GM13976 (cell line): ENCODE measurements around the gene STIP1.
A peak's percentile ranks its signal among the peaks of the same experiment; 100 is the strongest.

Experiments
- DNase-seq: peaks from one replicate; pipeline ENCODE4 v3.0.0; 2012; ENCODE audit warnings: low spot score
- CTCF ChIP-seq: IDR thresholded peaks from 2 replicates; pipeline ENCODE4 v1.5.1; 2012; ENCODE audit warnings: borderline replicate concordance, mild to moderate bottlenecking; ENCODE audit not compliant: insufficient read depth; ENCODE audit errors: extremely low read depth, missing control alignments, control extremely low read depth
- in situ Hi-C: fragments of 300-500 bp; cut with MboI; formaldehyde crosslinking; loops from one replicate; pipeline ENCODE4 v1.12.0; 2022; ENCODE audit warnings: low sequenced_read_pairs, mixed read lengths, inconsistent platforms; ENCODE audit not compliant: unreplicated experiment

STIP1 gene

GRCh38 chr11:64250415-64251015 lies 64.5 kb downstream of the STIP1 start:
- DNase-seq: no peak
- no peak for TF ChIP-seq CTCF
- in situ Hi-C loops: no loop called here

DNA sequence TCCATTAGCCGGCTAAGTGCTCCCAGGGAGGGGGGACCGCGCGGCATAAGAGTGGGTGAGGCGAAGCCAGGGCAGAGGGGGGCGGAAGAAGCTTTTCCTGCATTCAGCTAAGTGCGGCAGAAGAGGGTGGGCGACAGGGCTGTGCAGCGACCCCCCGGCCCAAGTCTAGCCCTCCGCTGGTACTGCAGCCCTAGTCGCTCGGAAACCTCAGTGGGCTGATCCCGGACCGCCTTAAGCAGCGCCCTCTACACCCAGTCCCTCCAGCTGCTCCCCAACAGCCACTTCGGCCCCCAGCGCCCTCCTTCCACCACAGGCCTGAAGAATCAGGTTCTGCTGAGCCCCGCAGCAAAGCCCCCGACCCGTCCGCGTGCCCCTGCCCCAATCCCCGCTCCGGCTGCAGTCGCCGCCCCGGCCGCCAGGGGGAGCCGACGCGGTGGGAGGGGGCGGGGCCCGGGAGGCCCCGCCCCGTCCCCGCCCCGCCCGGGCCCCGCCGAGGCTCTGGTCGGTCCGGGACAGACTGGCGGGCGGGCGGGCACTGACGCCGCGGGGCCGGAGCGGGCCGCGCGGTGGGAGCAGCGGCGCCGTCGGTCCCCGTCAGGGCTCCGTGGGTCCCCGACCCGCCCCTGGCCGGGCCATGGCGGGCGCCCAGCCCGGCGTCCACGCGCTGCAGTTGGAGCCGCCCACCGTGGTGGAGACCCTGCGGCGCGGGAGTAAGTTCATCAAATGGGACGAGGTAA lies 65.2 kb downstream of the STIP1 start, which contains the start of gene PLCB3:
PLCB3 (plus strand) TSS at position 515 of the 737 bp plus-strand sequence; CDS start at position 635, 120 bp downstream.
- DNase-seq: peak; percentile 94
- TF ChIP-seq CTCF: peak; percentile 78
- in situ Hi-C loops: no loop called here

- no peak for DNase-seq
Measured at GRCh38 chr11:64251753-64252002, 65.7 kb downstream of the STIP1 start.

DNA sequence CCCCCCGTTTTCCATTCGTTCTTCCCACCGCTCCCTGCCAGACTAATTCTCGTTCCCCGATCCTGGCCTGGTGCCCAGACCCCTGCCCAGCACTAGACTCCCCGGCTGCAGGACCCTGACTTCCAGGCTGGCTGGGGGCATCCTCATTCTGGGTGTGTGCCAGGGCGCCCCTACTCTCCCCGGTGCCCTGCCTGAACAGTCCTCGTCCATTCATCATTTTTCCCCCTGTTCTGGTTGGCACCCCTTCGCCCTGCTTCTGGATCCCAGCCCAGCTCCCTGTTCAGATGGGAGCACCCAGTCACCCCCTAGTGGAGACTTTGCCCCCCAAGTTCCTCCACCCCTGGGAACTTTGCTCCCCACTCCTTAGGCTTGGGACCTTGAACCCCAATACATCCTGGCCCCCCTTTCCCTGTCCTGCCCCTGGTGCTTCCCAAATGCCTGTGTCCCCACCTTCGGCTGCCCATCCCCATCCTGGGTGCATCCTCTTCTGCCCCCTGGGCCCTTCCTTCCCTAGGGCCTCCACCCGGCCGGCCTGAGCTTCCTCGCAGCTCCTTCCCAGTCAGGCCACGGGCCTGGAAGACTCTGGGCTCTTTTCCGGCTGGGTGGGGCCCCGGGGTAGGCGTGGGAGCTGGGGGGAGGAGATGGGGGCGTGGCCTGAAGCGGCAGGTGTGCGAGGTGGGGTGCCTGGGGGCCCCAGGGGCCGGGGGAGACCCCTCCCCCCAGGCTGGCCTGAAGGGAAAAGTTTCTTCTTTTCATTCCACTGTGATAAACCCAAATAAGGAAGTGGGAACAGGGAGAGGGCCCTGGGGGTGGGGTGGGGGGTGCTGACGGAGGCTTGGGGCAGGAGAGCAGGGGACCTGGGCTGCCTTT lies 66.3 kb downstream of the STIP1 start:
- DNase-seq: peak; percentile 66
- TF ChIP-seq CTCF: peak; percentile 24

More at GRCh38 chr11:64251753-64252002, 65.7 kb downstream of the STIP1 start:
- in situ Hi-C loops: no loop called here
- TF ChIP-seq CTCF: no peak

GRCh38 chr11:64253043-64253442 lies 67.1 kb downstream of the STIP1 start:
- no peak for DNase-seq
- in situ Hi-C loops: no loop called here
- TF ChIP-seq CTCF: no peak

More for the DNA sequence above, 66.3 kb downstream of the STIP1 start:
- in situ Hi-C loops: no loop called here

- no peak for TF ChIP-seq CTCF
- in situ Hi-C loops: no loop called here
Measured at GRCh38 chr11:64253481-64253880, 67.5 kb downstream of the STIP1 start.

More at GRCh38 chr11:64253481-64253880, 67.5 kb downstream of the STIP1 start:
- DNase-seq: no peak
